Suppressor macrophage treated with lipopolysaccharide for 1 hour (primary cell): ENCODE data around the gene CKAP5.
A peak's percentile ranks its signal among the peaks of the same experiment; 100 is the strongest.
"Not testable (repeated sequence)": the region's sequence is repeated elsewhere in the genome, so short reads cannot be mapped to it uniquely, and the experiment has no call there.

Source experiments
- DNase-seq, 3 donors: peaks; one replicate each; pipeline ENCODE4 v3.0.0-alpha.2; 2020 to 2022

CKAP5 gene

GRCh38 chr11:46725338-46726205 lies 120.5 kb downstream of the CKAP5 start:
- no peak for DNase-seq

- no peak for DNase-seq
Measured at GRCh38 chr11:46724088-46724487, 122.0 kb downstream of the CKAP5 start.

GRCh38 chr11:46723359-46723680 lies 122.8 kb downstream of the CKAP5 start:
- DNase-seq: peak in 1 of 3 donors; percentile 5

- DNase-seq: peak in 1 of 3 donors; percentile 10
Measured at GRCh38 chr11:46722566-46723358, 123.3 kb downstream of the CKAP5 start.

GRCh38 chr11:46721286-46721685 lies 124.8 kb downstream of the CKAP5 start:
- no peak for DNase-seq

GRCh38 chr11:46719543-46720218 lies 126.4 kb downstream of the CKAP5 start:
- no peak for DNase-seq

GRCh38 chr11:46719048-46719542 lies 127.0 kb downstream of the CKAP5 start, which contains the start of gene F2:
TSS of gene F2 (plus strand) at chr11:46719213. CDS start at chr11:46719236, 23 bp downstream.
- DNase-seq: no peak

- no peak for DNase-seq
Measured at GRCh38 chr11:46718155-46719019, 127.7 kb downstream of the CKAP5 start.

- not testable (repeated sequence) for DNase-seq
Measured at GRCh38 chr11:46717825-46718154, 128.3 kb downstream of the CKAP5 start.

- no peak for DNase-seq
Measured at GRCh38 chr11:46712874-46713576, 133.1 kb downstream of the CKAP5 start.

- no peak for DNase-seq
Measured at GRCh38 chr11:46711303-46711702, 134.8 kb downstream of the CKAP5 start.

- no peak for DNase-seq
Measured at GRCh38 chr11:46710821-46711269, 135.2 kb downstream of the CKAP5 start.

- not testable (repeated sequence) for DNase-seq
Measured at GRCh38 chr11:46709351-46709750, 136.7 kb downstream of the CKAP5 start.

GRCh38 chr11:46706886-46707285 lies 139.2 kb downstream of the CKAP5 start:
- DNase-seq: no peak

- DNase-seq: no peak
Measured at GRCh38 chr11:46705070-46705688, 140.9 kb downstream of the CKAP5 start.

- DNase-seq: peak in 1 of 3 donors; percentile 22
Measured at GRCh38 chr11:46701078-46701654, 144.9 kb downstream of the CKAP5 start.

GRCh38 chr11:46700241-46701077 lies 145.6 kb downstream of the CKAP5 start, which contains the start of the genes ARHGAP1 and ZNF408:
TSS of gene ARHGAP1 (minus strand) at chr11:46700619. CDS start at chr11:46696107, 4,512 bp downstream.
TSS of gene ZNF408 (plus strand) at chr11:46701031. CDS start at chr11:46701048, 17 bp downstream.
- peak; percentile 99 to 100 (median 99) for DNase-seq

GRCh38 chr11:46698597-46698996 lies 147.5 kb downstream of the CKAP5 start:
- DNase-seq: peak; percentile 56 to 73 (median 70)

GRCh38 chr11:46697723-46698122 lies 148.4 kb downstream of the CKAP5 start:
- no peak for DNase-seq
